ENCODE results near the gene SHTN1.

GRCh38 chr10:116877391-116877790 is 127.6 kb downstream of the SHTN1 start:
- TF ChIP-seq, protein P1, sequence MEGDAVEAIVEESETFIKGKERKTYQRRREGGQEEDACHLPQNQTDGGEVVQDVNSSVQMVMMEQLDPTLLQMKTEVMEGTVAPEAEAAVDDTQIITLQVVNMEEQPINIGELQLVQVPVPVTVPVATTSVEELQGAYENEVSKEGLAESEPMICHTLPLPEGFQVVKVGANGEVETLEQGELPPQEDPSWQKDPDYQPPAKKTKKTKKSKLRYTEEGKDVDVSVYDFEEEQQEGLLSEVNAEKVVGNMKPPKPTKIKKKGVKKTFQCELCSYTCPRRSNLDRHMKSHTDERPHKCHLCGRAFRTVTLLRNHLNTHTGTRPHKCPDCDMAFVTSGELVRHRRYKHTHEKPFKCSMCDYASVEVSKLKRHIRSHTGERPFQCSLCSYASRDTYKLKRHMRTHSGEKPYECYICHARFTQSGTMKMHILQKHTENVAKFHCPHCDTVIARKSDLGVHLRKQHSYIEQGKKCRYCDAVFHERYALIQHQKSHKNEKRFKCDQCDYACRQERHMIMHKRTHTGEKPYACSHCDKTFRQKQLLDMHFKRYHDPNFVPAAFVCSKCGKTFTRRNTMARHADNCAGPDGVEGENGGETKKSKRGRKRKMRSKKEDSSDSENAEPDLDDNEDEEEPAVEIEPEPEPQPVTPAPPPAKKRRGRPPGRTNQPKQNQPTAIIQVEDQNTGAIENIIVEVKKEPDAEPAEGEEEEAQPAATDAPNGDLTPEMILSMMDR (conservative IDR thresholded peaks at IDR 0.05) = no peak
- no peak for TF ChIP-seq ZFX (IDR thresholded peaks at IDR 0.05)

Data from C4-2B (cell line).